NCI-H2029 treated with DMSO at 0.1 percent for 48 hours (cell line): ENCODE data around the gene ABCF2.
A peak's percentile ranks its signal among the peaks of the same experiment; 100 is the strongest.

Experiments used
- DNase-seq: peaks from one replicate; lab custom pipeline; 2025; lab: John Stamatoyannopoulos, UW

The ABCF2 gene

DNA sequence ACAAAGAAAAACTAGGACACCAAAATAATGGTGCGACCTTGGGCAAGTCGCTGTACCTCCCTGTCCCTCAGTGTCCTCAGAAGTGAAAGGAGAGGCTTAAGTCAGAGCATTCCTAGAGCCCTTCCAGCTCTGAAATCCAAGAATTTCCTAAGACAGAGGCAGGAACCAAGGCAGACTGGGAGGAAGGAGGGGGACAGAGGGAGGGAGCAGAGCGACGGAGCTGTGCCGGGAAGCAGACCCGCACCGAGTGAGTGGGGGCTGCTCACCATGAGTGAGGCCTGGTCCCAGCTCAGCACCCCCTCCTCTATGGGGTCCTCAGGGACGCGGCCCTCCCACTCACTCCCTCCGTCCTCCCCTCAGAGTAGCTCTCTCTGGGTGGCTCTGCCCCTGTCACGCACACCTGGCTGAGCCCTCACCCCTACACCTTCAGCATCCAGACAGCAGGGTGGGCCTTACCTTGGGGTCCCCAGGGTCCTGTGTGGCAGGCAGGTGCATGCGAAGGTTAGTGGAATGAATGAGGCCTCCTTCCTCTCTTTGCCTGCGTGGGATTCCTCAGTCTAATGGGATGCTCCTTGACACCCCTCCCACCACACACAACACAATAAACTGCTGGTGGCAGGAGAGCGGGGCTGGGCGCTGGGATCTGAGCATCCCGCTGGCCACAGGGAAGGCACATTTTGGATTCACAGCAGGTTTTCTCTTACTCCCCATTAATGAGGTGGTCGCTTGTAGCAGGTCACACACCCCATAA is 26.1 kb upstream of the ABCF2 start:
- no peak for DNase-seq

DNA sequence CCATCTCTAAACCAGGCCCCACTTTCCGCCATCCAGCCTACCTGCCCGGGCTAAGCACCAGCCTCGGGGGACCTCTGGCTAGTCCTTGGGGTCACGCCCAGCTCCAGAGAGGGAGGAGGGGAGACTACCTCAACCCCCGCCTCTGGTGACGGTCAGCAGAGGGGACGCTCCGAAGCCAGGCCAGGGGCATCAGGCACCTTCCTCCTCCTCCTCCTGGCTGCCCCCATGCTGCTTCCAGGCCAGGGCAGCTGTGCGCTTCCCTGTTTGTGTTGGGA is 25.5 kb upstream of the ABCF2 start:
- no peak for DNase-seq

DNA sequence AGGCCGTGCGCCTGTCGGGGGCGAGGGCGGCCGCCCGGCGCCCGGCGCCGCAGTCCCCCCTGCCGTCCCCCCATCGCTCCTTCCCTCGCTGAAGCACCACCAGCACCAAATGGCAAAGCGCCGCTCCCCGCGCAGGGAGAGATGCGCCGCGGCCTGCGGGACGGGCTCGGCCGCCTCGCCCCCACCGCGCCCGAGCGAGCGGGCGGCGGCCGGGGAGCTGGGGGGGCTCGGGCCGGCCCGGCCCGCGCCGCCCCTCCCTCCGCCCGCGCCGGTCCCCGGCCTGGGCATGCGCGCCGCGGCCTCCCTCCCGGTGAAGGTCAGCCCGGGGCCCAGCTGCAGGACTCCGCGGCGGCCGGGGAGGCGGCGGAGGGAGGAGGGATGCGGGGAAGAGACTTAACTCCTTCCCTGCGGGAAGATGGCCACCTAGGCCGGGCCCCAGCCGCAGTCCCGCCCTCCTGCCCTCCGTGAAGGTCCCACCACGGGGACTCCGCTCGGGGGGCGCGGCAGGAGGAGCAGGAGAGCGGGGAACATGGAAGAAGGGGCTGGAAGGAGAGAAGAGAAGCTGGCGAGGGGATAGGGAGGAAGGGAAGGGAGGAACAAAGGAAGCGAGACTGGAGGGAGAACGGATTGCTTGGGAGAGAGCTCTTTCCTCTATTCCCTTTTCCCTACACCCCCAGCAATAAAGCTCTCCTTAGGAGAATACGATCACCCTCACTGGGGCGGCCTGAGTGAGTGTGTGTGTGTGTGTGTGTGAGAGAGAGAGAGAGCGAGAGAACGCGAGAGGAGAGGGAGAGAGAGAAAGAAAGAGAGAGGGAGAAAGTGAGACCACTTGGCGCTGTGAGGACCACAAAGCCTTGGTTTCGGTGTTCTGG is 24.9 kb upstream of the ABCF2 start:
- no peak for DNase-seq

DNA sequence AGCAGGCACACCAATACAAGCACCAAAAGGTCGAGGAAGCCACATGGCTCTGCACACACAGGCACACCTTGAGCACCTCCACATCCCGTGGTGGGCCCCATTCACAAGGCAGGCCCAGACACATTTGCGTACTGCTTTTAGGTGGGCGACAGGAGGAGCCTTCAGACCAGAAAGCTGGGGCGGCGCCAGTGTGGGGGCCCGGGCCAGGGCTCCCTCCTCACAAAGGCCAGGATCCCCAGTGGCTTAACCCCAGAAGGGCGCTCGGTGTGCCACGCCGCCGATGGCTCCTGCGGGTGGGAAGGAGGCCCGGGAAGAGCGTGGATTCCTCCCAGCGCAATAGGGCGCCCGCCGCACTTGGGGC is 24.3 kb upstream of the ABCF2 start:
- no peak for DNase-seq

DNA sequence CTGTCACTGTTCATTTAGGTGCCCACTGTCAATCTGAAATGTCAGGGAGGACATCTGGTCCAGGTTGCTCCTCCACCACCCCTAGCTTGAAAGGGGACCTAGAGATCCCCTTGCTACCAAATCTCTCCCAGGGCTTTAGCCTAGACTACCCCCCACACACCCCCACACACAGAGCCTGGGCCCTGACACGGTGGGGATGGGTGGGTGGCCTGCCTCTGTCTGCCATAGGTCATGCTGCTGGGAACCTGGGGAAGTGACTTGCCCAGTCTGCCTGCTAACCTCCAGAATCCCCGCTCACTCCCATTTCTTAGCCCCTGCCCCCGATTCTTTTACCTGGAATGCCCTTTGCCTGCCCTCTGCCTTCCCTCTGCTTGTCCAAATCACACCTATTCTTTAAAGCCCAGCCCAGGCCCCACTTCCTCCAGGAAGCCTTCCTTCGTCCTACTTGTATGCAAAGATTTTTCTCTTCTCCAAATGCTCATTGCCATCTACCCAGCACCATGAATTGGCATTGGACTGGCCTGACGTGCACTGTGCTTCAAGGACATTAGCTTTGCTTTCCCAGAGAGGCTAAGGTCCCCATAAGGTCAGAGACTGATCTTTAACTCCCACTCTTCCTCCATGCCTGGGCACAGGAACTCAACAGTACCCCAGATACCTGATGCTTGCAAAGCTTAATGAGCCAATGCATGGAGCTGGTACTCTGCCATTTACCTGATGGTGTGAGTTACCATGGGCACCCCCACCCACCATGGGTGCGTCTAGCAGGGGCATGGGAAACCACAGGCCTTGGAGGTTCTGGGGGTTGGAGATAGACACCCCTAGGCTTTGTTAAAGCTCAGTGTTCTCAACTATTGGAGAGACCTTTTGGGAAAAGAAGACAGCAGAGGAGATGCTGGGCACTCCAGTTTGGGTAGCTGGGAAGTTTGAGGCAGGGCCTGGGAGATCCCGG is 23.5 kb upstream of the ABCF2 start:
- DNase-seq = no peak

DNA sequence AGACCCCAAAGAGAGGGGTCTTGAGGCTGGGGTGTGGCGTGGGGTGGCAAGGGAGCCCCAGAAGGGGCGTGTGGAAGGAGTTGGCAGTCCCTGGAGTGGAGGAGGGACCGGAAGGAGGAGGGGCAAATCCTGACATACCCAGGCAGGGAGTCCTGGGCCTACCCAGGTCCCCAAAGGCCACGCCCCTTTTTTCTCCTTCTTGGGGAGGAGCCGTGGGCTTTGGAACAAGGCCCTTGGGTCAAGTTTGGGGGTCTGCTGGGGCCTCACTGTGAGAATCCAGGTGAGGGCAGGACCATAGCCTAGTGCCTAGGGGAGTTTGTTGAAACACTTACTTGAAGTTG is 22.7 kb upstream of the ABCF2 start:
- no peak for DNase-seq

DNA sequence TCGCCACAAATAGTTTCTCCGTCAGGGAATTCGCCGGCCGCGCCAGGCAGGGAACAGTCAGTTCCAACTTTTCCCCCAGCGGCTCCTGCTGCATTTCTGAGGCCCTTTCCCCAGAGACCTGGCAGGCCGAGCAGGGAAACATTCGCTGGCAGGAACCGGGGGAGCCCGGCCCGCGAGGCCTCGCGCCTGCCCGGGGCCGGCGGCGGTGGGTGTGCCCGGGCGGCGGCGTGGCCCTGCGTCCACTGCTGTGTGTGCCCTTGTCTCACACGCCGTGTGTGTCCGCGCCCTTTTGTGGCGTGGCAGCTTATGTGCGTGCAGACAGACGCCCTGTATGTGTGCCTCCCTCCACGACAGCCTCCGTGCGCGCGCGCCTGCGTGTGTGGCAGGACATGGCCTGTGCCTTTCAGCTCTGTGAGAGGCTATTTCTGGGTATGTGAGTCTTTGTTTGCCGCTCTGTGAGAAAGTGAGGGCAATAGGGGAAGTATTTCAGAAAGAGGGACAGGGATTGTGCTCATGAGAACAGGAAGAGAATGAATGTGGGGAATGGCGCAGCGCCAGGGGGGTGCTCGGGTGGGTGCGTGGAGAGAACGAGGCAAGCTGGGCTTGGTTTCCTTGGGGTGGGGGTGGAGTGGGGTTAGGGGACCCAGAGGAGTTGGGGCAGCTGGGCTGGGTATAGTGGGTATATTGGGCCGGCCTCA is 22.2 kb upstream of the ABCF2 start:
- DNase-seq = no peak

DNA sequence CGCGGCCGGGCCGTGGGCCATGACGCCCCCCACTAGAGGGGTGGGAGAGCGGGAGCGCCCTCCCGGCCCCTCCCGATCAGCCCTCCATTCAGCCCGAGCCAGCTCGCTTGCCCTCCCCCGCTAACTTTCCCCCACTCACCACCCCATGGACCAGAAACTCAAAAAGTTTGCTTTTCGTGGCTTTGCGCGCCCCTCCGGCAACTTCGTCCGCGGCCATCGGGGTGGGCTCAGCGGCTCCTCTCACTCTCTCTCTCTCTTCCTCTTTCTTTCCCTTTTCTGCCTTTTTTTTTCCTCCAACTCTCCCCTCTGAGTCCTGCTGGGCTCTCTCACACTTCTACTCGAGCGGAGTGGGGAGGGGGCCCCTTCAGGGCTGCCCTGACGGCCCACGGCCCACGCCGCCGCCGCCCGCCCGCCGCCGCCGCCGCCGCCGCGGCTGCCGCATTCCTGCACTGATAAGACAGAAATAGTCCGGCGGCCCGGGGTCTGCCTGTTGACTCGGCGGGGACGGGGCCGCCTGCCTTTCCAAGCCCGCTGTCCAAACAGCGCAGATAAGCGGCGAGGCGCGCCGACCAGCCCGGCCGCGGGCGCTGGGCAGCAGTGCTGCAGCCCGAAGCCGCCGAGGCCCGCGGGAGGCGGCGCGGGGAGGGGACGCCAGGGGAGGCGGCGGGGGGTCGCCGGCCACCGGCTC is 21.5 kb upstream of the ABCF2 start, which contains the start of gene SMARCD3:
SMARCD3 (minus strand) TSS at position 349 of the 688 bp plus-strand sequence; CDS start at position 217, 132 bp downstream.
- no peak for DNase-seq

DNA sequence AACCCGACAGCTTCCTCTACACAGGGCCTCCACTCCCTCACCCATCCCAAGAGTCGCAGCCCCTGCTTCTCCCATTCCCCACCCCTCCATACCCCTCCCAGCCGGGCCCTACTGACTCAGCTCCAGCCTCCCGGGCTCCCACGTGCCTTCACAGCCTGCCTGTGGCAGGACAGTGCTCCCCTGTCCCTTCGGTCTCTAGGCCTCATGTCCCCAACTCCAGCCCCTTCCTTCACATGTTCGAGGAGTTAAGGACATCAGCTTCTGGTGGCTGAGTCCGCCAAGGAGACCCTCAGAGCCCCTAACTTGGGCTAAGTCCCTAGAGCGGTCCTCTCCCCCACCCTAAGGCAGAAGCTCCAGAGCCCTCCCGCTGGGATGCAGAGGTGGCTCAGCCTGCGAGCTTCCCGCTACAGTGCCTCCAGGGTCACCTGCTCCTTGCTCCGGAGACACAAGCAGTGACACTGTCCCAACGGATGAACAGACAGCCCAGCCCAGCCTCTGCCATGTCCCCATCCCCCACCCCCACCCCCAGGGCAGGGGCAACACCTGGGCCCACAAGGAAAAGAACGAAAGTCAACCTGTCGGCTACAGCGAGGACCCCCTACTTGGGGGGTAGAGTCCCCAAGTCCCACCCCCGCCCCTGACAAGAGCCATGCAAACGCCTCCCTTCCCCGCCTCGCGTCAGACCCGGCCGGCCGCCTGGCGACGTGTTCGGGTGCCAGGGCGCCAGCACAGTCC is 20.8 kb upstream of the ABCF2 start:
- DNase-seq = no peak

DNA sequence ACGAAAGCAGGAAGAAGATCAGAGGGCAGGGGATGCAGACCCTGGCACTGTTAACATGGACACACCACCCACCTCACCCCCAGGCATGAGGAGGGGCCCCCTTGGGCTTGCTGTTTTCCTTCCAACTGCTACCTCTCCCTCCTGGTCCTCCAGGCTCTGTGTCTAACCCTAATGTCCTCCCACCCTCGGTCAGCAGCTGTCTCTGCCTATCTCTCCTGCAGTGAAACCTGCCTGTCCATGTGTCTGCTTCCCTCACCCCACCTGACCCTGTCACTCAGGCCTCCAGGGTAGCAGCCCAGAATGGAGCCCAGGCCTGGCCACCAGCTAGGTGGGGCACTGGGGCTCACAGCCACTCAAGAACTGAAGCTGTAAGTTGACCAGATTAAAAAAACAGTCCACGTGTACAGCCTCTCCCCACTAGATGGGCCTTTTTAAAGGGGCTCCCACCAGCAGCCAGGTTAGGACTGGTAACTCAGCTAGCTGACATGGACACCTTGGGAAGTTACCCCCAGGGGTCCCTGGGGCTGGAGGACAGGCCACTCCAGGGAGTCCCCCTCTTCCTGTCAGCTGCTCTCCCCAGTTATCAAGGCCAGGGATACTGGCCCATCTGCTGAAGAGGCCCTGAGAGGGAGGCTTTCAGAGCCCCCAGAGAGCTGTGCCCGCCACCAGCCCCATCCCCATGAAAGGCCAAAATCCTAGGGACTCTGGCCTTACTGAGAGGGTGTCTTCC is 20.0 kb upstream of the ABCF2 start:
- DNase-seq = no peak

DNA sequence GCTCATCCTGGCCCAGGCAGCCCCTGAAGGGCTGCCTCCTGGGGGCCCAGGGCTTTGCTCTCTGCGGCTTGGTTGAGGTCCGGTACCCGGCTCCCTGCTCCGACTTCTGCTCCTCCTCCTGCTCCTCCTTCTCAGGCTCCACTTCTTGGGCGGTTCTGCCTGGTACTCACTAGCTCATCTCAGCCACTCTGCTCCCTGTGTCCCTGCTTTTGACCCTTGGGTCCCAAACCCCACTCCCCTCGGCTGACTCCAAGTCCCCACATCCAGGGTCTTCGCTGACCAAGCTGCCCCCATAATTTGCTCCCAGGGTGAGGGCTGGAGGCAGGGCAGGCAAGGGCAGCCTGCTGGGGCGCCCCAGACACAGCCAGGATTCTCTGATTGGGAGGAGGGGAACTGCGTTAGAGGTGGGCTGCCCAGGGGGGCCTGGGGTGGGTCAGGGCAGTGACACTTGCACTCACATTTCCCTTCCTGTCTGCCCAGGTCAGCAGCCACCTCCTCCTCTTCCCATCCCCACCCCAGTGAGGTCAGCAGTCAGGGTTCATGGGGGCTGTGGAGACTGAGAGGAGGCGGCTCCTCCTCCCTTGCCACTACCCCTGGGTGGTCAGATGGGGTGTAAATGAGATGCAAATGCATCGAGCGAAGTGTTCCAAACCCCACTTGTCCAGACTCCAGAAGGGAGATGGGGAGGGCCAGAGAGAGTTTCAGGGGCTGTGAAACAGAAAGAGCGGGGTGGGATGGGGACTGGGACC is 19.3 kb upstream of the ABCF2 start:
- DNase-seq = no peak

DNA sequence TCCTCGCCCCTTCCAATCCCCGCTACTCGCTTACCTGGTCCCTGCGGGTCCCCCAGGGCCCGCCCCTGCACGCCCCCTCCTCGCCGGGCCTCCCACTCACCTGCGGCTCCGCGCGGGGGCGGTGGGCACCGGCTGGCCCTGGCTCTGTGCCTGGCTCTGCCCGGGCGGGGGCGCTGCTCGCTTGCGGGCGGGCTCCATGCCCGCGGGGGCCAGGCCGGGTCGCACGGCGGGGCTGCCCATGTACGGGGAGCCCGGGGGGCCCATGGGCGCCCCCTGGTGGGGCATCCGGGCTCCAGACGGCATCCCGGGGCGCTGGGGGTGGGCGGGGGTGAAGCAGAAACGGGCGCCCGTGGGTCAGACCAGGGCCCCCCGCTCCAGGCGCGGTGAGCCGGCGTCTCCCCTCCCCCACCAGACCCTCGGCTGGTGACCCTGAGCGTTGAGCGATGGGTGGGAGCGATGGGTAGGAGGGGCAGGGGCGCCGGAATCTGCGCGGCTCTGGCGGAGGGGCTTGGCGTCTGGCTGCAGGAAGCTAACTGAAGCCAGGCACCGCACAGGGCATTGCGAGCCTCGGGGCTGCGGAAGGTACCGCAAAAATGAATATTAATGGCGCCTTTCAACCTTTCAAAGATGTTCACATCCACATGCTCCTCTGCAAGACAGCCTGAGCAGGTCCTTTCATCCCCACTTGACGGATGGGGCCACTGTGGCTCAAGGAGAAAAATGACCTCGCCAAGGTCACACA is 18.5 kb upstream of the ABCF2 start:
- DNase-seq = no peak

DNA sequence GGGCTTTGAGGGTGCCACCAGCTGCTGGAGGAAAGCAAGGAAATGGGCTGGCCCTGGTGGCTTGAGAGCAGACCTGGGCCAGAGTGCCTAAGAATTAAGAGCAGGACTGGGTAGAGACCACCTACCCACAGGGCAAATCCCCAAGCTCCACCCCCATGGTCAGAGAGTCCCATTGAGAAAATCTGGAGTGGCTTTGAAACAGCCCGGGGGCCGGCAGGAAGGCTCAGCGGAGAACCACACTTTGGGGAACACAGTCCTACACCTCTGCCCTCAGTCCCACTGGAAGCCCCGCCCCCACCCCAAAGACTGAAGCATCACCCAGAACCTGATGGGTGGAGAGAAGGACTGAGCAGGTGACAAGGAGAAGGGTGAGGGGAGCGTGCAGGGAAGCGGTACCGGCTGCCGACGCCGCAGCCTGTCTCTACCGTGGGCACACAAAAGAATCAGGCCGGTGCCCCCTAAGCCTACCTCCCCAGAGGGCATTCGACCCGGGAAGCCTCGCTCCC is 17.9 kb upstream of the ABCF2 start:
- no peak for DNase-seq

DNA sequence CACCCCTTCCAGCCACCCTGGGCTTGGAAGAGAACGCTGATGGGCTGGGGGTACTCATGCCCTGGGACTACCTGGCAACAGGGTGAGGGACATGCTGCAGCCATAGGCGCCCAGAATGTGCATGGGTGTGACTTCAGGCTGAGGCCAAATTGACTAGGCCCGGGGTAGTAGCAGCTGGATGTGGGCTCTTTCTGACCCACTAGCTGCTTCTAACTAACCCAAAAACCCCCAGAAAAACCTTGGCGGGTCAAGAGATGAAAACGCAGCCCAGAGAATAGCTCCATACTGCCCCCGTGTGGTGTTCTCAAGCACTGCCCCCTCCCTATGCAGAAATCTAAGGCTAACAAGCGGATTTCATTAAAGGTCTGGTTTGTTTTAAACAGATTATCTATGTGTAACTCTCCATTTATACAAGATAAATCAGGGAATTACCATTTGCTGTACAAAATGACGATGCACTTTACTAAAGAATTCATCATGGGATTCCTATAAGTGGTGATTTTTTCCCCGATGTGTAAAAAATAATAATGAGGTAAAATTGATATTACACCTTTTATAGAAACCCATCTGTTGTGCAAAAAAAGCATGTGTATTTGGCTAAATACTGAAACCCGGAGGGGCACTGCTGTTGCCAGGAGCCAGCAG is 17.3 kb upstream of the ABCF2 start:
- DNase-seq = peak; percentile 25

DNA sequence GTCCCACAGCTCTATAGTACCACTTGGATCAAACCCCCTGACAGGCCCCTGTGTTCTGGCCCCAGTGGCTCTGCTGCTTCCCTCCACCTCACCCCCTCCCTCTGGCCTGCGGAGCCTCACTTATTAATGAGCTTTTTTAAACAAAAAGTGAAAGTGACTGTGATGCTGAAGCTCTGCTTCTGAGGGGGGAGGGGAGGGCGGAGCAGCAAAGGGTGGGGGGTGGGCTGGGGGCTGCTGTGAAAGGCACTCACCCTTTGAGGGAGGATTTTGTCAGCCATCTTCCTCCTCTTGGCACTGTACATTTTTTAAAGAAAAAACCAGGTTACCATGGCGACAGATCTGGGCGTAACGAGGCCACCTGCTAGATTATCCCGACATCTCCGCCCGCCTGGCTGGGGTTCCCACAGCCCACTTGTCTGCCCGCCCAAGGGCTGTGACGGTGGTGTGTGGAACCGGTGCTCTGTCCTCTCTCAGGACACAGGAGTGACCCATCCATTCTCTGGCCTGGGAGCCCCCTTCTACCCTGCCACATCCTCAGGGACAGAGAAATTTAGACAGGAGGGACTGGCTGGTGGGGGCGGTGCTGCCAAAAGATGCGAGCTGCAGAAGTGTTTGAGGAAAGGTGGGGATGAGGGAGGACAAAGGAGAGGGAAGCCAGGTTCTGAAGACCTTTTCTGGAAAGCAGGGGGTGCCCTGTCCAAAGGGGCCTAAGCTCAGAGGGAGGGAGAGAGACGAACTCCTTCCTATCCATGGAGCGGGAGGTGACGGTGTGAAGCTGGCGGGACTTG is 16.6 kb upstream of the ABCF2 start:
- DNase-seq = no peak

DNA sequence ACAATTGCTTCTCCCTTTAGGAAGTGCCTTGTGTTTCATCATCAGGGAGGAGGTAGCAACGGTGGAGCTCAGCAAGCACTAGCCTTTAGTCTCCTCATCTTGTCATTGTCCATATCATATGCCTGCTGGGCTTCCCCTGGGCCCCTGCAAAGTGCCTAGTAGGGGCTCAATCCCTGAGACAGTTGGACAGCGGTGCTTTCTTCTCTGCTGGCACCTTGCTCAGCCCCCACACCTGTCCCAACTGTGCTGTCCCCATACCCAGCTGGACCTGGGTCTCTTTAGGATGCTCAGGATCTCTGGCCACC is 16.0 kb upstream of the ABCF2 start:
- DNase-seq = no peak
